Measurements from ENCODE around the gene PUS7L.
A peak's percentile ranks its signal among the peaks of the same experiment; 100 is the strongest.

PUS7L gene

GRCh38 chr12:43758728-43759563 is at the start of gene PUS7L, which contains the start of gene IRAK4:
Gene PUS7L (minus strand): TSS chr12:43758790. CDS start chr12:43755245, 3,545 bp downstream.
Gene IRAK4 (plus strand): TSS chr12:43758951. CDS start chr12:43768112, 9,161 bp downstream.
- no peaks in the 10 kb centered on the region for H3K36me3 ChIP-seq (ENCODE audit: control insufficient read depth in 2 of 2, insufficient read depth in 2 of 2, low read length in 2 of 2)
- no peaks in the 10 kb centered on the region for H3K27me3 ChIP-seq (ENCODE audit: control insufficient read depth in 2 of 2, insufficient read depth in 2 of 2, low read length in 2 of 2)
- H3K4me3 ChIP-seq (ENCODE audit: low read length in 2 of 2) = peak within 1 kb of the TSS; percentile 94 to 96
- H3K9ac ChIP-seq (ENCODE audit: low read depth in 1 of 2, low read length in 2 of 2) = peak within 1 kb of the TSS; percentile 93 to 96
- H3K9me3 ChIP-seq (ENCODE audit: control insufficient read depth in 2 of 2, low read length in 2 of 2) = no peaks in the 10 kb centered on the region
- H3K27ac ChIP-seq (ENCODE audit: low read depth in 2 of 2, low read length in 2 of 2) = peak within 1 kb of the TSS; percentile 96
- peaks cover 15 to 18% of the 10 kb centered on the region in 2 donors for H3K4me1 ChIP-seq (ENCODE audit: control insufficient read depth in 2 of 2, insufficient read depth in 2 of 2, low read length in 2 of 2)

GRCh38 chr12:43807386-43807785 is 48.8 kb upstream of the PUS7L start:
- no peak overlapping the region for H3K9ac ChIP-seq (ENCODE audit: low read depth in 1 of 2, low read length in 2 of 2)
- no peak overlapping the region for H3K4me3 ChIP-seq (ENCODE audit: low read length in 2 of 2)
- H3K4me1 ChIP-seq (ENCODE audit: control insufficient read depth in 2 of 2, insufficient read depth in 2 of 2, low read length in 2 of 2) = peaks cover 2 to 4% of the 10 kb centered on the region in 2 donors
- no peaks in the 10 kb centered on the region for H3K27me3 ChIP-seq (ENCODE audit: control insufficient read depth in 2 of 2, insufficient read depth in 2 of 2, low read length in 2 of 2)
- H3K9me3 ChIP-seq (ENCODE audit: control insufficient read depth in 2 of 2, low read length in 2 of 2) = no peaks in the 10 kb centered on the region
- H3K36me3 ChIP-seq (ENCODE audit: control insufficient read depth in 2 of 2, insufficient read depth in 2 of 2, low read length in 2 of 2) = peaks cover 0 to 3% of the 10 kb centered on the region in 2 donors
- no peak overlapping the region for H3K27ac ChIP-seq (ENCODE audit: low read depth in 2 of 2, low read length in 2 of 2)

GRCh38 chr12:43806737-43807072 is 48.1 kb upstream of the PUS7L start:
- Histone ChIP-seq H3K36me3 (ENCODE audit: control insufficient read depth in 2 of 2, insufficient read depth in 2 of 2, low read length in 2 of 2) (peaks cover 3% of the 10 kb centered on the region in 2 donors), H3K9me3 (ENCODE audit: control insufficient read depth in 2 of 2, low read length in 2 of 2) (no peaks in the 10 kb centered on the region), H3K27me3 (ENCODE audit: control insufficient read depth in 2 of 2, insufficient read depth in 2 of 2, low read length in 2 of 2) (no peaks in the 10 kb centered on the region), H3K9ac (ENCODE audit: low read depth in 1 of 2, low read length in 2 of 2) (peak overlapping the region; percentile 69 to 97), H3K4me3 (ENCODE audit: low read length in 2 of 2) (peak overlapping the region; percentile 96 to 98), H3K27ac (ENCODE audit: low read depth in 2 of 2, low read length in 2 of 2) (peak overlapping the region; percentile 96 to 97), H3K4me1 (ENCODE audit: control insufficient read depth in 2 of 2, insufficient read depth in 2 of 2, low read length in 2 of 2) (peaks cover 2 to 4% of the 10 kb centered on the region in 2 donors)

- peaks cover 2 to 4% of the 10 kb centered on the region in 2 donors for H3K4me1 ChIP-seq (ENCODE audit: control insufficient read depth in 2 of 2, insufficient read depth in 2 of 2, low read length in 2 of 2)
- H3K36me3 ChIP-seq (ENCODE audit: control insufficient read depth in 2 of 2, insufficient read depth in 2 of 2, low read length in 2 of 2) = peaks cover 4 to 6% of the 10 kb centered on the region in 2 donors
- H3K4me3 ChIP-seq (ENCODE audit: low read length in 2 of 2) = peak within 1 kb of the TSS; percentile 96 to 98
- no peaks in the 10 kb centered on the region for H3K9me3 ChIP-seq (ENCODE audit: control insufficient read depth in 2 of 2, low read length in 2 of 2)
- H3K27ac ChIP-seq (ENCODE audit: low read depth in 2 of 2, low read length in 2 of 2) = peak within 1 kb of the TSS; percentile 96 to 97
- no peaks in the 10 kb centered on the region for H3K27me3 ChIP-seq (ENCODE audit: control insufficient read depth in 2 of 2, insufficient read depth in 2 of 2, low read length in 2 of 2)
- peak within 1 kb of the TSS; percentile 90 to 97 for H3K9ac ChIP-seq (ENCODE audit: low read depth in 1 of 2, low read length in 2 of 2)
Observed at GRCh38 chr12:43805860-43806736, 47.5 kb upstream of the PUS7L start, which contains the start of gene TWF1. Gene TWF1 (minus strand): TSS chr12:43806317. CDS start chr12:43806245, 72 bp downstream.

GRCh38 chr12:43805149-43805859 is 46.7 kb upstream of the PUS7L start:
- H3K9me3 ChIP-seq (ENCODE audit: control insufficient read depth in 2 of 2, low read length in 2 of 2) = no peaks in the 10 kb centered on the region
- peak overlapping the region; percentile 90 to 97 for H3K9ac ChIP-seq (ENCODE audit: low read depth in 1 of 2, low read length in 2 of 2)
- peaks cover 2 to 4% of the 10 kb centered on the region in 2 donors for H3K4me1 ChIP-seq (ENCODE audit: control insufficient read depth in 2 of 2, insufficient read depth in 2 of 2, low read length in 2 of 2)
- peak overlapping the region; percentile 96 to 98 for H3K4me3 ChIP-seq (ENCODE audit: low read length in 2 of 2)
- H3K27me3 ChIP-seq (ENCODE audit: control insufficient read depth in 2 of 2, insufficient read depth in 2 of 2, low read length in 2 of 2) = no peaks in the 10 kb centered on the region
- peaks cover 11 to 13% of the 10 kb centered on the region in 2 donors for H3K36me3 ChIP-seq (ENCODE audit: control insufficient read depth in 2 of 2, insufficient read depth in 2 of 2, low read length in 2 of 2)
- H3K27ac ChIP-seq (ENCODE audit: low read depth in 2 of 2, low read length in 2 of 2) = peak overlapping the region; percentile 96 to 97

GRCh38 chr12:43797561-43798217 is 39.1 kb upstream of the PUS7L start:
- no peak overlapping the region for H3K4me3 ChIP-seq (ENCODE audit: low read length in 2 of 2)
- no peaks in the 10 kb centered on the region for H3K4me1 ChIP-seq (ENCODE audit: control insufficient read depth in 2 of 2, insufficient read depth in 2 of 2, low read length in 2 of 2)
- H3K9ac ChIP-seq (ENCODE audit: low read depth in 1 of 2, low read length in 2 of 2) = no peak overlapping the region
- H3K27me3 ChIP-seq (ENCODE audit: control insufficient read depth in 2 of 2, insufficient read depth in 2 of 2, low read length in 2 of 2) = no peaks in the 10 kb centered on the region
- peaks cover 50 to 58% of the 10 kb centered on the region in 2 donors for H3K36me3 ChIP-seq (ENCODE audit: control insufficient read depth in 2 of 2, insufficient read depth in 2 of 2, low read length in 2 of 2)
- no peak overlapping the region for H3K27ac ChIP-seq (ENCODE audit: low read depth in 2 of 2, low read length in 2 of 2)
- H3K9me3 ChIP-seq (ENCODE audit: control insufficient read depth in 2 of 2, low read length in 2 of 2) = no peaks in the 10 kb centered on the region

- Histone ChIP-seq H3K27ac (ENCODE audit: low read depth in 2 of 2, low read length in 2 of 2) (no peak overlapping the region), H3K36me3 (ENCODE audit: control insufficient read depth in 2 of 2, insufficient read depth in 2 of 2, low read length in 2 of 2) (peaks cover 47 to 49% of the 10 kb centered on the region in 2 donors)
Observed at GRCh38 chr12:43795716-43796280, 37.2 kb upstream of the PUS7L start.

GRCh38 chr12:43789941-43790340 is 31.4 kb upstream of the PUS7L start:
- H3K27ac ChIP-seq (ENCODE audit: low read depth in 2 of 2, low read length in 2 of 2) = no peak overlapping the region
- no peak overlapping the region for H3K9ac ChIP-seq (ENCODE audit: low read depth in 1 of 2, low read length in 2 of 2)
- H3K4me3 ChIP-seq (ENCODE audit: low read length in 2 of 2) = no peak overlapping the region
- no peaks in the 10 kb centered on the region for H3K9me3 ChIP-seq (ENCODE audit: control insufficient read depth in 2 of 2, low read length in 2 of 2)
- peaks cover 15 to 24% of the 10 kb centered on the region in 2 donors for H3K36me3 ChIP-seq (ENCODE audit: control insufficient read depth in 2 of 2, insufficient read depth in 2 of 2, low read length in 2 of 2)
- H3K27me3 ChIP-seq (ENCODE audit: control insufficient read depth in 2 of 2, insufficient read depth in 2 of 2, low read length in 2 of 2) = no peaks in the 10 kb centered on the region
- H3K4me1 ChIP-seq (ENCODE audit: control insufficient read depth in 2 of 2, insufficient read depth in 2 of 2, low read length in 2 of 2) = no peaks in the 10 kb centered on the region

More at GRCh38 chr12:43795716-43796280, 37.2 kb upstream of the PUS7L start:
- Histone ChIP-seq H3K27me3 (ENCODE audit: control insufficient read depth in 2 of 2, insufficient read depth in 2 of 2, low read length in 2 of 2) (no peaks in the 10 kb centered on the region), H3K9ac (ENCODE audit: low read depth in 1 of 2, low read length in 2 of 2) (no peak overlapping the region), H3K4me1 (ENCODE audit: control insufficient read depth in 2 of 2, insufficient read depth in 2 of 2, low read length in 2 of 2) (no peaks in the 10 kb centered on the region), H3K4me3 (ENCODE audit: low read length in 2 of 2) (no peak overlapping the region), H3K9me3 (ENCODE audit: control insufficient read depth in 2 of 2, low read length in 2 of 2) (no peaks in the 10 kb centered on the region)

Measured in mucosa of rectum (tissue), 2 donors.